Epithelial cell of proximal tubule (primary cell): ENCODE measurements around the gene TFPI2. TPM values are rescaled to one million over a fixed set of nuclear protein-coding genes. Genes with fewer than 3 reads are reported as not detected.

Source experiments
- DNase-seq: peaks from one replicate; pipeline ENCODE4 v3.0.0-alpha.2; 2011; ENCODE audit warnings: low read depth
- H3K4me3 ChIP-seq: 2 replicates; pipeline ENCODE4 v1.5.1; 2011; ENCODE audit warnings: low read depth, mild to moderate bottlenecking, low read length
- CTCF ChIP-seq: conservative IDR thresholded peaks from 2 replicates; pipeline ENCODE4 v1.5.1; 2012; ENCODE audit warnings: low read depth, mild to moderate bottlenecking, low read length
- total RNA-seq: library from RNA; depleted of rRNA; stranded (reverse); fragments of >200 nt; gene quantifications from 2 replicates; pipeline ENCODE4 v1.2.3, GENCODE V29; 2015

Gene TFPI2
- total RNA-seq, 1 donor from 2014 or later = 162 TPM

DNA sequence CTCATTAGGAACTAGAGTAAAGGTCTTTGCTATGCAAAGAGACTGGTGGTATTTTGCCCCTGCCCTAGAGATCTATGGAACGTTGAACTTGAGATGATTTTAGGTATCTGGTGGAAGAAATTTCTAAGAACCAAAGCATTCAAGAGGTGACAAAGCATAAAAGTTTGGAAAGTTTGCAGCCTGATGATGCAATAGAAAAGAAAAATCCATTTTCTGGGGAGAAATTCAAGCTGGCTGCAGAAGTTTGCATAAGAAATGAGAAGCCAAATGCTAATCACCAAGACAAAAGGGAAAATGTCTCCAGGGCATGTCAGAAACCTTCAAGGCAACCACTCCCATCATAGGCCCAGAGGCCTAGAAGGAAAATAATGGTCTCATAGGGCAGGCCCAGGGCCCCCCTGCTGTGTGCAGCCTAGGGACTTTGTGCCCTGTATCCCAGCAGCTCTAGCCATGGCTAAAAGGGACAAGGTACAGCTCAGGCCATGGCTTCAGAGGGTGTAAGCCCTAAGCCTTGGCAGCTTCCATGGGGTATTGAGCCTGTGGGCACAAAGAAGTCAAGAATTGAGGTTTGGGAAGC, 16.5 kb downstream of the TFPI2 start:
- no peak for TF ChIP-seq CTCF
- no peak for DNase-seq
- no peak overlapping the region for H3K4me3 ChIP-seq

- no peak for DNase-seq
- no peak for TF ChIP-seq CTCF
- no peak overlapping the region for H3K4me3 ChIP-seq
Measured at GRCh38 chr7:93866886-93867285, 23.7 kb downstream of the TFPI2 start.

GRCh38 chr7:93862651-93863050, 27.9 kb downstream of the TFPI2 start:
- DNase-seq = no peak
- H3K4me3 ChIP-seq = no peak overlapping the region
- no peak for TF ChIP-seq CTCF

DNA sequence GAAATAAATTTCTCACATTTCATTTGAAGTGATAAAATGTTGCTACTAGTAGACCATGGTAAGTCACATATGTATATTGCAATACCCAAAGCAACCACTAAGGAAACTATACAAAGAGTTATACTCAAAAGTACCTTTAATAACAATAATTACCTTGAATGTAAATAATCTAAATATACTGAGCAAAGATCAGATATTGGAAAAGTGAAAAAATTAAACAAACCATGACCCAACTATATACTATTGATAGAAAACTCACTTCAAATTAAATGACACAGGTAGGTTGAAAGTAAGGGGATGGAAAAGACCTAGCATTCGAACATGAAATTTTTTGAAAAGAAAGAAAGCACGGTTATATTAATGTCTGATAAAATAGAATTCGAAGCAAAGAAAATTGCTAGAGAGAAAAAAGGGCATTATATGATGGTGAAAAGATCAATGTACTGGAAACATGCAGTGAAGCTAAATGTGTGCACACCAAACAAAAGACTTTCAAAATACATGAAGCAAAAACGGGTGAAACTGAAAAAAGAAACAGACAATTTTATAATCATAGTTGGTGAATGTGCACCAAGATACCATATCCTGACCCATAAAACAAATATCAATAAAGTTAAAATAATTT, 29.1 kb downstream of the TFPI2 start:
- no peak for DNase-seq
- no peak for TF ChIP-seq CTCF
- H3K4me3 ChIP-seq = no peak overlapping the region

DNA sequence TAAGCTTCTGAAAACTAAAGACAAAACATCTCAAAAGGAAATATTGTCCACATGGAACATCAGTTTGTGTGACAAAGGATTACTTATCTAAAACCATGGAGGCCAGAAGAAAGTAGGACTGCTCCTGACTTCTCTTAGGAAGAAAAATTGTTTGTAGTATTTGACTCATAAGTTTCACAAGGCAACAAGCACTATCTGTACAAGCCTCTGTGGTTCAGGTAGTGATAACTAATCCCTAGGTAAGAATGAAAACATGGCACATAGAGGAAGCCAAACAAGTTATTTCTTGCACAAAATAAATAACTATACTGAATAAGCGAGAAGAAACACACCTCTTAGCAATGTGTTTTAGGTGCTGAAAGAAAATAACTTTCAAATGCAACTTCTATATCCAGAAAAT, 30.3 kb downstream of the TFPI2 start:
- DNase-seq = no peak
- H3K4me3 ChIP-seq = no peak overlapping the region
- TF ChIP-seq CTCF = no peak

GRCh38 chr7:93858857-93859256, 31.7 kb downstream of the TFPI2 start:
- no peak overlapping the region for H3K4me3 ChIP-seq
- no peak for DNase-seq
- no peak for TF ChIP-seq CTCF

GRCh38 chr7:93856323-93856722, 34.2 kb downstream of the TFPI2 start:
- DNase-seq = no peak
- H3K4me3 ChIP-seq = no peak overlapping the region
- TF ChIP-seq CTCF = no peak
